HepG2 (cell line): ENCODE data around the gene G6PD. TPM values are rescaled to one million over a fixed set of nuclear protein-coding genes. Genes with fewer than 3 reads are reported as not detected.
A peak's percentile ranks its signal among the peaks of the same experiment; 100 is the strongest.

Experiments used
- ATAC-seq: fragments of 200-7000 bp; cut with Tn5 transposase; 3 replicates; pipeline ENCODE4 v1.9.1; 2020; ENCODE audit warnings: mild to moderate bottlenecking, moderate library complexity
- BruUV-seq: library from RNA; stranded (reverse); fragments of 400-500 nt; replicated peaks from 2 replicates; lab custom pipeline; 2021; lab: Mats Ljungman, UMichigan
- CTCF ChIA-PET: fragments of 300-600 bp; formaldehyde crosslinking; extraction: SDS; loops from one replicate; lab custom pipeline; 2021; ENCODE audit warnings: low total read pairs, inconsistent platforms, low intra/inter-chr PET ratio; lab: Yijun Ruan, JAX
- POLR2A ChIA-PET: fragments of 350-600 bp; sonication (Branson Sonifier 250); formaldehyde crosslinking; loops from one replicate; lab custom pipeline; 2020; ENCODE audit warnings: antibody characterized with exemption, inconsistent platforms; lab: Yijun Ruan, JAX
- DNase-seq: peaks from one replicate; pipeline ENCODE4 v3.0.0-alpha.2; 2015; ENCODE audit warnings: low spot score
- FAIRE-seq: peaks from 3 replicates; lab custom pipeline; 2011; peaks lifted over from hg19 to GRCh38; lab: Jason Lieb, UNC
- H2AFZ ChIP-seq: one replicate; pipeline ENCODE4 v1.6.1; 2011; ENCODE audit warnings: low read length, inconsistent platforms
- H3K27ac ChIP-seq: fragments of 300-600 bp; 3 replicates; pipeline ENCODE4 v1.8.0; 2011; ENCODE audit warnings: mixed run types, mild to moderate bottlenecking, mixed read lengths, low read length, inconsistent platforms; ENCODE audit not compliant: insufficient read depth; ENCODE audit errors: extremely low read length
- H3K27me3 ChIP-seq, 2 experiments: fragments of 200-600 bp in 1 of 2; 2 replicates in 1 of 2; 3 replicates in 1 of 2; pipeline versions ENCODE4 v1.6.0 to v1.8.0; 2011; ENCODE audit warnings: low read length in 2 of 2, mild to moderate bottlenecking in 2 of 2, moderate library complexity in 2 of 2, inconsistent platforms in 1 of 2; ENCODE audit not compliant: insufficient read depth in 2 of 2, control insufficient read depth in 1 of 2
- H3K36me3 ChIP-seq, 2 experiments: fragments of 200-600 bp in 1 of 2; replicated peaks in 1 of 2; 2 replicates in 1 of 2; 3 replicates in 1 of 2; pipeline versions ENCODE4 v1.5.1 to v1.8.0; 2011; ENCODE audit warnings: low read length in 2 of 2, inconsistent platforms in 1 of 2; ENCODE audit not compliant: insufficient read depth in 2 of 2, control insufficient read depth in 1 of 2
- H3K4me1 ChIP-seq: 2 replicates; pipeline ENCODE4 v1.5.1; 2012; ENCODE audit warnings: low read length, inconsistent platforms; ENCODE audit not compliant: insufficient read depth
- H3K4me2 ChIP-seq: 2 replicates; pipeline ENCODE4 v1.6.0; 2011; ENCODE audit warnings: low read depth, low read length, inconsistent platforms
- H3K4me3 ChIP-seq, 3 experiments: fragments of 200-600 bp in 1 of 3; sonication (generic), shearing (Covaris generic) in 1 of 3; replicated peaks in 1 of 3; 2 replicates each; pipeline ENCODE4 v1.5.1; 2011 to 2016; ENCODE audit warnings: low read length in 3 of 3, inconsistent platforms in 2 of 3, low read depth in 2 of 3, mild to moderate bottlenecking in 2 of 3, control low read depth in 1 of 3, mixed read lengths in 1 of 3; ENCODE audit not compliant: insufficient read depth in 1 of 3
- H3K79me2 ChIP-seq: one replicate; pipeline ENCODE4 v1.6.1; 2011; ENCODE audit warnings: low read length, inconsistent platforms; ENCODE audit not compliant: insufficient read depth
- H3K9ac ChIP-seq: 2 replicates; pipeline ENCODE4 v1.6.0; 2011; ENCODE audit warnings: mild to moderate bottlenecking, low read depth, low read length, inconsistent platforms; ENCODE audit not compliant: insufficient read depth
- H3K9me3 ChIP-seq: 2 replicates; pipeline ENCODE4 v1.5.1; 2012; ENCODE audit warnings: mild to moderate bottlenecking, low read length
- H4K20me1 ChIP-seq: 2 replicates; pipeline ENCODE4 v1.6.0; 2011; ENCODE audit warnings: inconsistent platforms, mild to moderate bottlenecking, low read length, moderate library complexity; ENCODE audit not compliant: insufficient read depth
- RORA ChIP-seq: sonication (generic); formaldehyde crosslinking; IDR thresholded peaks from 2 replicates; pipeline ENCODE4 v1.5.0; 2020; ENCODE audit warnings: mild to moderate bottlenecking, missing genetic modification reagents, moderate library complexity
- SOX13 ChIP-seq, 3 experiments: fragments of 450-650 bp in 1 of 3; sonication (generic) in 1 of 3; formaldehyde crosslinking in 1 of 3; IDR thresholded peaks in 2 of 3; conservative IDR thresholded peaks in 1 of 3; 2 replicates each; pipeline versions ENCODE4 v1.5.0 to v1.6.1; 2016 to 2020; ENCODE audit warnings: antibody characterized with exemption in 1 of 3, mild to moderate bottlenecking in 1 of 3, missing compliant biosample characterization in 1 of 3, missing genetic modification reagents in 1 of 3, moderate library complexity in 1 of 3
- ZNF121 ChIP-seq: sonication (generic); formaldehyde crosslinking; IDR thresholded peaks from 2 replicates; pipeline ENCODE4 v1.5.0; 2020; ENCODE audit warnings: mild to moderate bottlenecking, missing genetic modification reagents
- ZNF17 ChIP-seq: sonication (generic); formaldehyde crosslinking; IDR thresholded peaks from 2 replicates; pipeline ENCODE4 v1.5.0; 2020; ENCODE audit warnings: mild to moderate bottlenecking, missing genetic modification reagents
- ZNF253 ChIP-seq: sonication (generic); formaldehyde crosslinking; IDR thresholded peaks from 2 replicates; pipeline ENCODE4 v1.8.0; 2022; ENCODE audit warnings: mild to moderate bottlenecking, missing genetic modification reagents, borderline replicate concordance
- ZNF317 ChIP-seq: sonication (generic); formaldehyde crosslinking; IDR thresholded peaks from 2 replicates; pipeline ENCODE4 v1.5.0; 2020; ENCODE audit warnings: mild to moderate bottlenecking, missing genetic modification reagents
- ZNF362 ChIP-seq: sonication (generic); formaldehyde crosslinking; IDR thresholded peaks from 2 replicates; pipeline ENCODE4 v1.4.0; 2020; ENCODE audit warnings: missing genetic modification reagents, mild to moderate bottlenecking, borderline replicate concordance
- ZNF691 ChIP-seq: sonication (generic); formaldehyde crosslinking; IDR thresholded peaks from 2 replicates; pipeline ENCODE4 v1.4.0; 2020; ENCODE audit warnings: missing genetic modification reagents, low read depth, mild to moderate bottlenecking, borderline replicate concordance
- whole genome bisulfite sequencing: methylation state at CpG from one replicate; pipeline ENCODE4 v1.1.6; 2017; ENCODE audit warnings: low lambda C conversion rate; 5-methylcytosine and 5-hydroxymethylcytosine counted together
- in situ Hi-C: cut with HindIII; loops from 2 replicates; pipeline ENCODE4 v1.10.0; 2017; ENCODE audit warnings: low pct_unique_long_range_greater_than_20kb; ENCODE audit not compliant: extremely low pct_ligation_motif_present
- intact Hi-C: fragments of 100-400 bp; cut with micrococcal nuclease; formaldehyde crosslinking; loops from one replicate; pipeline ENCODE4 v1.10.0; 2022; ENCODE audit not compliant: unreplicated experiment
- polyA plus RNA-seq, 8 experiments: library from polyadenylated mRNA; depleted of rRNA in 3 of 8; stranded (reverse) in 7 of 8; unstranded in 1 of 8; fragments of >200 nt; fragmentation: Illumina TruSeq in 4 of 8; extraction: Trizol in 4 of 8; gene quantifications; 2 replicates each; pipeline versions ENCODE4 v1.2.1 to v1.2.3, GENCODE V29; 2011 to 2016; ENCODE audit warnings: low read depth in 4 of 8, missing spikeins in 1 of 8, mixed read lengths in 1 of 8; ENCODE audit not compliant: insufficient read depth in 1 of 8
- total RNA-seq, 5 experiments: library from RNA; depleted of rRNA; stranded (reverse); fragments of >200 nt; fragmentation: Illumina TruSeq; extraction: Trizol; gene quantifications; 2 replicates each; pipeline ENCODE4 v1.2.3, GENCODE V29; 2016; ENCODE audit warnings: low read depth in 1 of 5
- TF ChIP-seq, protein P1 (sequence below): sonication (generic); formaldehyde crosslinking; IDR thresholded peaks from 2 replicates; pipeline ENCODE4 v1.4.0; 2020; ENCODE audit warnings: missing genetic modification reagents
- TF ChIP-seq, protein P2 (sequence below): IDR thresholded peaks from 2 replicates; pipeline ENCODE4 v1.6.1; 2016

Gene G6PD
- total and polyA plus RNA-seq, 2 of the 13 experiments (the other 11 are each of a cell fraction or from before 2014, with no cell fraction given): 18.8 to 28.8 TPM

DNA sequence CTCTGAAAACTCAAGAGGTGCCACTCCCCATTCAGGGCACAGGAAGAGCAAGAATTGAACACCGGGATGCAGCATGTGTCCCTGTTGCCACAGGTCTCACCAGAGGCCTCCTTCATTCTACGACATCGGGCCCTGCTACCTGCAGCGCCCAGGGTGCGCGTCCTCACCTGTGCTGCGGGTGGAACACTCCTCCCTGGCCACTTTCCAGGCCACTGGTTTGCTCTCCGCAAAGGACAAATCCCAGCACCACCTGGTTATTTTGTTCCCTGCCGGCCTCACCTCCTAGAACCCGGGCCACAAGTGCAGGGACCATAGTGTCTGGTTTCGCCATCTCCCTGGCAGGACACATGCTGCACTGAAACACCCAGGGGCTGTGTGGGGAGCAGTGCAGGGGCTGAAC lies 16.4 kb downstream of the G6PD start:
- POLR2A ChIA-PET: interaction anchor here (1.2 to 6.0 kb wide), 6 partner anchors 12 to 157 kb away, joined by 3 to 38 read pairs (median 4); partner anchors contain the start of genes RPL10 and UBL4A
- Histone ChIP-seq H4K20me1 (no peaks in the 10 kb centered on the region), H2AFZ (no peak overlapping the region), H3K4me1 (peaks cover 45% of the 10 kb centered on the region), H3K27me3 (no peaks in the 10 kb centered on the region), H3K4me3 (peak overlapping the region in 1 of 3 experiments; percentile 10; a peak in 1 of 6 replicates), H3K79me2 (no peaks in the 10 kb centered on the region), H3K36me3 (peaks cover 4 to 13% of the 10 kb centered on the region in 2 experiments; a peak in 2 of 5 replicates), H3K4me2 (peak overlapping the region; percentile 23; the same call in 1 of the 2 replicates), H3K27ac (peak overlapping the region; percentile 24), H3K9ac (no peak overlapping the region), H3K9me3 (no peaks in the 10 kb centered on the region)
- TF ChIP-seq, protein P1, sequence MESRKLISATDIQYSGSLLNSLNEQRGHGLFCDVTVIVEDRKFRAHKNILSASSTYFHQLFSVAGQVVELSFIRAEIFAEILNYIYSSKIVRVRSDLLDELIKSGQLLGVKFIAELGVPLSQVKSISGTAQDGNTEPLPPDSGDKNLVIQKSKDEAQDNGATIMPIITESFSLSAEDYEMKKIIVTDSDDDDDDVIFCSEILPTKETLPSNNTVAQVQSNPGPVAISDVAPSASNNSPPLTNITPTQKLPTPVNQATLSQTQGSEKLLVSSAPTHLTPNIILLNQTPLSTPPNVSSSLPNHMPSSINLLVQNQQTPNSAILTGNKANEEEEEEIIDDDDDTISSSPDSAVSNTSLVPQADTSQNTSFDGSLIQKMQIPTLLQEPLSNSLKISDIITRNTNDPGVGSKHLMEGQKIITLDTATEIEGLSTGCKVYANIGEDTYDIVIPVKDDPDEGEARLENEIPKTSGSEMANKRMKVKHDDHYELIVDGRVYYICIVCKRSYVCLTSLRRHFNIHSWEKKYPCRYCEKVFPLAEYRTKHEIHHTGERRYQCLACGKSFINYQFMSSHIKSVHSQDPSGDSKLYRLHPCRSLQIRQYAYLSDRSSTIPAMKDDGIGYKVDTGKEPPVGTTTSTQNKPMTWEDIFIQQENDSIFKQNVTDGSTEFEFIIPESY (CRISPR knock-in tag): peak; percentile 28; the same call in 1 of the 2 replicates
- TF ChIP-seq SOX13 (IDR thresholded peaks at IDR 0.05) (no peak), SOX13 (CRISPR knock-in tag; conservative IDR thresholded peaks at IDR 0.05 in 1 of 2, IDR thresholded peaks at IDR 0.05 in 1 of 2) (no peak)
- WGBS: 53% methylated on average over 3 of the region's 11 CpGs
- DNase-seq (no peak), FAIRE-seq (no peak), ATAC-seq (no peak)
- no TSS peak for BruUV-seq
- CTCF ChIA-PET: no interaction called here
- in situ Hi-C loops (loop anchor here (25.0 kb wide), 1 partner anchor 118 kb away; the partner anchor contains the start of genes DNASE1L1 and TAFAZZIN), intact Hi-C loops (no loop called here)

DNA sequence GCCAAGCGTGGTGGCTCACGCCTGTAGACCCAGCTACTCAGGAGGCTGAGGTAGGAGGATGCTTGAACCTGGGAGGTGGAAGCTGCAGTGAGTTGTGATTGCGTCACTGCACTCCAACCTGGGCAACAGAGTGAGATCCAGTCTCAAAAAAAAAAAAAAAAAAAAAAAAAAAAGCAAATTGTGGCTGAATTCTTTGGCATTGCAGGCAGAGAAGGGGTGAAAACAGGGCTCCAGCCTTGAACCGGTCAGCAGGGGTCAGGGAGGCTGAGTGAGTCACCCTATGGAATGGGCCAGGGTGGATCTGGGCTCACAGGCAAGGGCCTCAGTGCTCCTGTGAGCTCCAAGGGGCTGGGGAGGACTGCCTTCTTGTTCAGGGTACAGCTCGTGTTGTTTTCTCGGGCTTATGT lies 17.4 kb downstream of the G6PD start:
- in situ Hi-C loops: loop anchor here (25.0 kb wide), 1 partner anchor 117 kb away; the partner anchor contains the start of genes DNASE1L1 and TAFAZZIN
- peak; percentile 55 for ATAC-seq
- no TSS peak for BruUV-seq
- TF ChIP-seq RORA (no peak), ZNF17 (CRISPR knock-in tag) (no peak), ZNF121 (peak; percentile 91), ZNF362 (CRISPR knock-in tag) (peak; percentile 53; the same call in 1 of the 2 replicates), ZNF253 (CRISPR knock-in tag) (no peak), ZNF691 (CRISPR knock-in tag) (0 out of 2 replicates have a peak, but pooled peaks have one; percentile 39), ZNF317 (no peak)
- TF ChIP-seq, protein P2, sequence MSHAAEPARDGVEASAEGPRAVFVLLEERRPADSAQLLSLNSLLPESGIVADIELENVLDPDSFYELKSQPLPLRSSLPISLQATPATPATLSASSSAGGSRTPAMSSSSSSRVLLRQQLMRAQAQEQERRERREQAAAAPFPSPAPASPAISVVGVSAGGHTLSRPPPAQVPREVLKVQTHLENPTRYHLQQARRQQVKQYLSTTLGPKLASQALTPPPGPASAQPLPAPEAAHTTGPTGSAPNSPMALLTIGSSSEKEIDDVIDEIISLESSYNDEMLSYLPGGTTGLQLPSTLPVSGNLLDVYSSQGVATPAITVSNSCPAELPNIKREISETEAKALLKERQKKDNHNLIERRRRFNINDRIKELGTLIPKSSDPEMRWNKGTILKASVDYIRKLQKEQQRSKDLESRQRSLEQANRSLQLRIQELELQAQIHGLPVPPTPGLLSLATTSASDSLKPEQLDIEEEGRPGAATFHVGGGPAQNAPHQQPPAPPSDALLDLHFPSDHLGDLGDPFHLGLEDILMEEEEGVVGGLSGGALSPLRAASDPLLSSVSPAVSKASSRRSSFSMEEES (CRISPR knock-in tag): no peak

More for the DNA sequence above, 17.4 kb downstream of the G6PD start:
- Histone ChIP-seq H2AFZ (no peak overlapping the region), H3K9me3 (no peaks in the 10 kb centered on the region), H3K36me3 (peaks cover 4 to 13% of the 10 kb centered on the region in 2 experiments; a peak in 2 of 5 replicates), H3K79me2 (no peaks in the 10 kb centered on the region), H3K9ac (no peak overlapping the region), H3K27me3 (no peaks in the 10 kb centered on the region), H3K4me3 (no peak overlapping the region), H4K20me1 (no peaks in the 10 kb centered on the region), H3K4me2 (no peak overlapping the region), H3K4me1 (peaks cover 54% of the 10 kb centered on the region), H3K27ac (no peak overlapping the region)
- intact Hi-C loops: no loop called here
- ChIA-PET POLR2A (interaction anchor here (1.2 to 6.0 kb wide), 7 partner anchors 12 to 160 kb away, joined by 3 to 38 read pairs (median 5); partner anchors contain the start of genes FAM3A and UBL4A), CTCF (no interaction called here)
- peak; percentile 45 for DNase-seq
- peak; percentile 59 for FAIRE-seq
- WGBS: 68% methylated on average over 4 of the region's 6 CpGs
